Hepatocyte (in vitro differentiated cells): ENCODE results near the gene CARD18.

Experiments
- EZH2 ChIP-seq: fragments of 200-600 bp; sonication (generic); IDR thresholded peaks from 2 replicates; pipeline ENCODE4 v1.6.1; 2016; ENCODE audit warnings: antibody characterized with exemption, mild to moderate bottlenecking, borderline replicate concordance
- TF ChIP-seq, protein P1 (sequence below): fragments of 200-600 bp; sonication (generic); IDR thresholded peaks from 2 replicates; pipeline ENCODE4 v1.5.1; 2016; ENCODE audit warnings: antibody characterized with exemption, mild to moderate bottlenecking; ENCODE audit not compliant: poor library complexity

- TF ChIP-seq, protein P1, sequence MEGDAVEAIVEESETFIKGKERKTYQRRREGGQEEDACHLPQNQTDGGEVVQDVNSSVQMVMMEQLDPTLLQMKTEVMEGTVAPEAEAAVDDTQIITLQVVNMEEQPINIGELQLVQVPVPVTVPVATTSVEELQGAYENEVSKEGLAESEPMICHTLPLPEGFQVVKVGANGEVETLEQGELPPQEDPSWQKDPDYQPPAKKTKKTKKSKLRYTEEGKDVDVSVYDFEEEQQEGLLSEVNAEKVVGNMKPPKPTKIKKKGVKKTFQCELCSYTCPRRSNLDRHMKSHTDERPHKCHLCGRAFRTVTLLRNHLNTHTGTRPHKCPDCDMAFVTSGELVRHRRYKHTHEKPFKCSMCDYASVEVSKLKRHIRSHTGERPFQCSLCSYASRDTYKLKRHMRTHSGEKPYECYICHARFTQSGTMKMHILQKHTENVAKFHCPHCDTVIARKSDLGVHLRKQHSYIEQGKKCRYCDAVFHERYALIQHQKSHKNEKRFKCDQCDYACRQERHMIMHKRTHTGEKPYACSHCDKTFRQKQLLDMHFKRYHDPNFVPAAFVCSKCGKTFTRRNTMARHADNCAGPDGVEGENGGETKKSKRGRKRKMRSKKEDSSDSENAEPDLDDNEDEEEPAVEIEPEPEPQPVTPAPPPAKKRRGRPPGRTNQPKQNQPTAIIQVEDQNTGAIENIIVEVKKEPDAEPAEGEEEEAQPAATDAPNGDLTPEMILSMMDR: no peak
- no peak for TF ChIP-seq EZH2
These were observed 41.5 kb upstream of the CARD18 start for GRCh38 chr11:105181100-105181499.
